ENCODE results near the gene CDC6.

Gene CDC6, protein sequence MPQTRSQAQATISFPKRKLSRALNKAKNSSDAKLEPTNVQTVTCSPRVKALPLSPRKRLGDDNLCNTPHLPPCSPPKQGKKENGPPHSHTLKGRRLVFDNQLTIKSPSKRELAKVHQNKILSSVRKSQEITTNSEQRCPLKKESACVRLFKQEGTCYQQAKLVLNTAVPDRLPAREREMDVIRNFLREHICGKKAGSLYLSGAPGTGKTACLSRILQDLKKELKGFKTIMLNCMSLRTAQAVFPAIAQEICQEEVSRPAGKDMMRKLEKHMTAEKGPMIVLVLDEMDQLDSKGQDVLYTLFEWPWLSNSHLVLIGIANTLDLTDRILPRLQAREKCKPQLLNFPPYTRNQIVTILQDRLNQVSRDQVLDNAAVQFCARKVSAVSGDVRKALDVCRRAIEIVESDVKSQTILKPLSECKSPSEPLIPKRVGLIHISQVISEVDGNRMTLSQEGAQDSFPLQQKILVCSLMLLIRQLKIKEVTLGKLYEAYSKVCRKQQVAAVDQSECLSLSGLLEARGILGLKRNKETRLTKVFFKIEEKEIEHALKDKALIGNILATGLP

GRCh38 chr17:40287494-40288369 lies at the start of gene CDC6:
CDC6 (plus strand) TSS chr17:40287879; CDS start chr17:40289421, 1,542 bp downstream.
- peak; percentile 98 for DNase-seq

GRCh38 chr17:40241252-40241834 lies 46.3 kb upstream of the CDC6 start:
- DNase-seq = no peak

- no peak for DNase-seq
These were observed 44.9 kb upstream of the CDC6 start for GRCh38 chr17:40242774-40243173.

DNA sequence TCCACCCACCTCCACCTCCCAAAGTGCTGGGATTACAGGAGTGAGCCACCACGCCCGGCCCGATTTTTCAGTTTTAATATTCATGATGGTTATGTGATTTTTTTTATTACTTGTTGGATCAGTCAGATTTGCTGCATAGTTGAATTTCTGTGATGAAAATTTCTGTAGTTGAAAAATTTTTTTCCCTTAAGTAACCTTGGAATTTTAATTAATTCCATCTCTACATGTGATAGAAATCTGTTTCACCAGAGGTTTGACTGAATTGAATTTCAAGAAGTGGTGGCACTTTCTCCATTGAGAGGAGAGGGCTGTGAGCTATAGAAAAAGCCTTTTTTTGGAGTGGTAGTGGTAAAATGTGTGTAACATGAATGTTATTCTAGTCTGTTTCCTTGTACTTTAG lies 43.9 kb upstream of the CDC6 start:
- DNase-seq = no peak

DNA sequence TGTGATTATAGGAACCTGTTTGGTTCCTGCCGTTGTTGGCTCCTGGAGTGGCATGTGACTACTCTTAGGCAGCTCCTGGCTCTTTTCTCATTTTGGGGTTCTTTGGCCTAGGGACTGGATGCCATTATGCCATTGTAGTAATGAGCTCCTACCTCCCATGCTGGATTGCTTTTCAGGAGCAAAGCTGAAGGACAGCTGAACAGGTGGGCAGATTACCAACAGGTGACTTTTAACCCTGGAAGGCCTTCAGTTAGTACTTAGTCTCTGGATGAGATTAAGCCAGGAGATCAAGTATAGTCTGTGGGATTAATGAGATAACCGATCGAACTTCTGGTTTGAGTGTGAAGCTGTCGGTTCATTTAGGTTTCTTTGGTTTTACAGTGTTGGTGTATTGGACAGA lies 43.4 kb upstream of the CDC6 start:
- DNase-seq = no peak

DNA sequence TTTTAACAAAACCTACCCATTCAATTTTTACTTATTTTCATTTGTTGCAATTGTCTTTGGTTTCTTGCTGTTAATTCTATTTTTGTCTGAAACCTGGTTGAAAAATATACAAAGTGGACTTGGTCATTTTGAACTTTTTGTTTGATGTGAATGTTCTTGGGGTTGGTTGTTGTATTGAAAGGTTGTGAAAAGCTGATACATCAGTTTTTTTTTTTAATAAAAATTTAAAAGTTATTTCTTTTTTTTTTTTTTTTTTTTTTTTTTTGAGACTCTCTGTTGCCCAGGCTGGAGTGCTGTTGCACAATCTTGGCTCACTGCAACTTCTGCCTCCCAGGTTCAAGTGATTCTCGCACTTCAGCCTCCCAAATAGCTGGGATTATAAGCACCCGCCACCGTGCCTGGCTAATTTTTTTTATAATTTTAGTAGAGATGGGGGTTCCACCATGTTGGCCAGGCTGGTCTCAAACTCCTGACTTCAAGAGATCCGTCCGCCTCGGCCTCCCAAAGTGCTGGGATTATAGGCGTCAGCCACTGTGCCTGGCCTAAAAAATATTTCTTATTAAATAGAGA lies 39.7 kb upstream of the CDC6 start:
- DNase-seq = no peak

GRCh38 chr17:40248507-40248906 lies 39.2 kb upstream of the CDC6 start:
- DNase-seq = no peak

GRCh38 chr17:40251576-40251975 lies 36.1 kb upstream of the CDC6 start:
- no peak for DNase-seq

- DNase-seq = no peak
These were observed 34.1 kb upstream of the CDC6 start for GRCh38 chr17:40253565-40253964.

DNA sequence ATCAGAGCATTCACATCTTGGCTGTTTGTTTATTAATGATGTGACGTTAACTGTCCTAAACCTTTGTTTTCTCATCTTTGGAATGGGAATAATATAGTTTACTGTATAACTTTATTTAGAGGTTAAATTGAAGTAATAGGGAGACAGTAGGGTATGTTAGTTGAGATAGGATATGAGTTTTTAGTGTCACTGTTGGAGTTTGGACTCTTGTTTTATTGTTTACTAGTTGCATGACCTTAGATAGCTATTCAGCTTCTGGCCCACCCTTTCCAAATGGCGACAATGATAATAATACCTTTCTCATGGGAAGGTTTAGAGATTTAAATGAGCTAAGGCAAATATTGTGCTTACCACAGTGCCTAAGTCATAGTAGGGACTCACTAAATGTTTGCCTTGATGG lies 28.2 kb upstream of the CDC6 start:
- no peak for DNase-seq

DNA sequence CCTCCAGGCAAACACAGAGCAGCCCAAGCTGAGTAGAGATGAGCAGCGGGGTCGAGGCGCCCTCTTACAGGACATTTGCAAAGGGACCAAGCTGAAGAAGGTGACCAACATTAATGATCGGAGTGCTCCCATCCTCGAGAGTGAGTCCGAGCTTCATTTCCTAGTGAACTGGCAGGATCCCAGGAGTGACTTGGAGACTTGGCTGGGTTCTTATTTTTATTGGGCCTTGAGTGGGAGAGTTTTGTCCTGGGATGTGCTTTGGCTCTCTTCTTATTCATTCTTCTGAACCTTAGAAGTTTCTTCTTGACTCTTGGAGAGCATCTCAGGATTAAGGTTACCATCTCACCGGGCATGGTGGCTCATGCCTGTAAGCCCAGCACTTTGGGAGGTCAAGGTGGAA lies 27.2 kb upstream of the CDC6 start:
- no peak for DNase-seq

DNA sequence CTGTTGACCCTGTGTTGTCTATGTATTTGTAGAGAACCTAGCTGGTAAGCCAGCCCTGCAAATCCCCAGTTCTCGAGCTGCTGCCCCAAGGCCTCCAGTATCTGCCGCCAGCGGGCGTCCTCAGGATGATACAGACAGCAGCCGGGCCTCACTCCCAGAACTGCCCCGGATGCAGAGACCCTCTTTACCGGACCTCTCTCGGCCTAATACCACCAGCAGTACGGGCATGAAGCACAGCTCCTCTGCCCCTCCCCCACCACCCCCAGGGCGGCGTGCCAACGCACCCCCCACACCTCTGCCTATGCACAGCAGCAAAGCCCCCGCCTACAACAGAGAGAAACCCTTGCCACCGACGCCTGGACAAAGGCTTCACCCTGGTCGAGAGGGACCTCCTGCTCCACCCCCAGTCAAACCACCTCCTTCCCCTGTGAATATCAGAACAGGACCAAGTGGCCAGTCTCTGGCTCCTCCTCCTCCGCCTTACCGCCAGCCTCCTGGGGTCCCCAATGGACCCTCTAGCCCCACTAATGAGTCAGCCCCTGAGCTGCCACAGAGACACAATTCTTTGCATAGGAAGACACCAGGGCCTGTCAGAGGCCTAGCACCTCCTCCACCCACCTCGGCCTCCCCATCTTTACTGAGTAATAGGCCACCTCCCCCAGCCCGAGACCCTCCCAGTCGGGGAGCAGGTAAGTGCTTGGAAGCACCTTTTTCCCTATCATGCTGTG lies 23.1 kb upstream of the CDC6 start:
- DNase-seq = no peak

GRCh38 chr17:40265337-40265736 lies 22.3 kb upstream of the CDC6 start:
- DNase-seq = no peak

DNA sequence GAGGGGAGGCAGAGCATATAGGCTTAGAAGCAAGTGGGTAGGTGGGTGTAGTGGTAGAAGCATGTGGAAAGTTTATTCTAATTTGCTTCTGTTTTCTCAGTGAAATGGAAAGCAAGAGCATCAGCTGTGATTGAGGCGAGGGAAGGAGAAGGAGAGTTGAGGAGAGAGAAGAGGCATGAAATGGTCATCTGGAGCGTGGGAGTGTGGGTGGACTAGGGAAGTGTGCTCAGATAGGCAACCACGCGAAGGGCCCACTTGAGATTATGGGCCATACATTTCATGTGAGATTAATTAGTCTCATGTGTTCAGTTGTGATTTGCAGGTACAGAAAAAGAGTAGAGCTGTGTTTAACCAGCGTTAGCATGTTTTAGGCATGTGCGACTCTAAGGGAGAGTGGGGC lies 20.8 kb upstream of the CDC6 start:
- DNase-seq = no peak

DNA sequence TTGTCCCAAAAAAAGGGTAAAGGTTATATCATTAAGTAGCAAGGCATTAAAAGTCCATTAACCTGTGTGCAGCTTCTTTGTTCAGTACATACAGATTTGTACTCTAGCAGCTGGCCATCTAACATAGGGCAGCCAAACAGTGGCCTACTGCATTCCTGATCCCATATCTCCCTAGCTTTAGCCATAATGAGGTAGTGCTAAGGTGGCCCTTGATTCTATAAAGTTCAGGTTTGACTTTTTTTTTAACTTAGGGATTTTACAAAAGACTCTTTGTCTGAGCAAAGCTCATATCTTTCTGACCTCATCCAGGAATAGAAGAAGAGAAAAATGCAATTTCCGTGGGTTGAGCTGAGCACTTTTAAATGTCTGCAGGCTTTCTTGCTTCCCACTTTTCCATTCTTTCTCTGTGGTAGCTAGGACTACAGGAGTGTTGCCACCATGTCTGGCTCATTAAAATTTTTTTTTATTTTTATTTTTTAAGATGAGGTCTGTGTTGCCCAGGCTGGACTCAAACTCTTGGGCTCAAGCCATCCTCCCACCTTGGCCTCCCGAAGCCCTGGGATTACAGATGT lies 19.5 kb upstream of the CDC6 start:
- no peak for DNase-seq

DNA sequence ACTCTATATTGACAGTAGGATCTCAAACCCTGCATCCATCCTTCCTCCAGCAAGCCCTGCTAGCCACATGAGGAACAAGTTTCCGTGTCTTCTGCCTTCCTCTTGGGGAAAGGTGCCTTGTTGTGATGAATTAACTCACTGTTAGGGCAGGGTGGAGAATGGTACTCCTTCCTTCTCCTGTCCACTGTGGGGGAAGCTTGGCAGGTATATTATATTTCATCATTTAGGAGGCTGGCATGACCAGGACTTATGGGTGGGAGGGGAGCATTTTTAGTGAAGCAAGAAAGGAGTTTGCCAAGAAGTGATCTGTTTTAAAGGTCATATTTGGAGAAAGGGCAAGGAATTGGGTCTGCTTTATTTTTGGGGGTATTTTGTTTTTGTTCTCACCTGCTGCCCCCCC lies 9.3 kb upstream of the CDC6 start:
- no peak for DNase-seq

DNA sequence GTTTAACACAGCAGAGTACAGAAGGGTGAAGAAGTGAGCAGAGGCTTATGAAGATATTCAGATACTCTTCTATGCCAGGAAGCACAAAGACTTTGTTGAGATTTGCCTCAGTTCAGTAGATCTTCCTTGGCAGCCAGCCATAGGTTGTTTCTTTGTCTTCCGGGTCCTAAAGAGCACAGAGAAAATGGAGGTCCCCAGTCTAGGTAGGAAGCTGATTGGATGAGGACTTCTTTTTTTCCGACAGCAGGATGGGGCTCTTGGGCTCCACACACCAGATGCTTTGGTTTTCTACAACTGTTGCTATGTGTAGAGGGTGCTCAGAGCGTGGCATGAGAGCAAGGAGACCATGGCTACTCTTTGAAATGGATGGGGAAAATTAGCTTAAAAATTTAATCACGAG lies 8.3 kb upstream of the CDC6 start:
- DNase-seq = no peak

DNA sequence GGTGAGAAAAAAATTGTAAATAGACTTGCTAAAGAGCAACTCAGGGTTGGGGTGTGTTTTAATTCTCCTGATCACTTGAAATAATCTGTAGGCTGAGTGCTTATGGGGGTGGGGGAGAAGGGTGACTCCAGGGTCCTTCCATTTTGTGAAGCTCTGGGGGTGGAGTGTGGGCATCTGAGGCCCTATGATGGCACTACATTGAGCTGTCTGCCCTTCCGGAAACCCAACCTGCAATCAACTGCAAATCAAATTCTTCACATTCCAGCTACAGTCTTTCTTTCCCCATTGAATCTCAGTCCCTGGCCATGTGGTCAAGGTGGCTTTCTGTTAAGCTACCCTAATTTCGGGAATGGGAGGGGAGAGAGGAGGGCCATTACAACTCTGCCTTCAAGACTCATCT lies 6.0 kb upstream of the CDC6 start:
- no peak for DNase-seq

DNA sequence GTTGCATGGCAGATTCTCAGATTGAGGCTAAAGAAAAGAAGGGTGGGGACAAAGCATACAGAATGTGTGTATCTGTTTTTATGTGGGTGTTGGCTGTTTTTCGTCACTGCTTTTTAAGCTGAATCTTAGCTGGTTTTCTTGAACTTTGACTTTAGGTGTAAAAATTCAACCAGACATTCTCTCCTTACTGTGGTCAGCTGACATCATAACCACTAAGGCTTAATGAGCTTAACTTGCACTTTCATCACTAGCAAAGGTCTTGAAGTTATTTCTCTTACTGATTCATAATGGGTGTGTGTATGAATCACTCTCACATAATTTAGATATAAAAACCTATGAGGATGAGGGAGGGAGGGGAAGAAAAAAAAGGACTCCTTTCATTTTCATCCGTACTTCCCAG lies 4.0 kb upstream of the CDC6 start:
- no peak for DNase-seq

DNA sequence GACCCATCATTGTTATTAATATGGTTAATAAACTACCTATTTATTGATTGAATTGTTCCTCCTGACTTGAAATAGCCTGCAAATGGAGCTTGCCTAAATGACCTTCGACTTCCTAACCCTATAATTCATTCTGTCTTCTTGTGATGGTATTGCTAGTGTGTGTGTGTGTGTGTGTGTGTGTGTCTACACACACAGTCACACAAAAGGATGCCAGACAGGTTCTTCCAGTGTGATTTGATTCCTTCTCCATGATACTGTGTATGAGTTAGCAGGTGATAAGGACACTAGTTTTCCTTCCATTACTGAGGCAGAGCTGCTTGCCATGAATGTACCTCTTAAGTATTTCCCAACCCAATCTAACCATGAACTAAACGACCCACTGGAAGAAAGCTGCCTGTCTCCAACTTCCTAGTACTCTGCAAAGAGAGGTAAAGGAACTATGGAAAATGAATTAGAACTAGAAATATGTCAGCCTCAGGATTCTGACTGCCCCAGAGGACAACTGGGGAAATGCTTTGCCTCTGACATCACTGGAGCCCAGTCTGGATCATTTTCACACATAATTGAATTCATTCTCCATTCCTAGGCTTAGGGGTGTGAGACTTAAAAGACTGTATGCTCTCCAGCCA lies 3.5 kb upstream of the CDC6 start:
- no peak for DNase-seq

- DNase-seq = no peak
These were observed 1.2 kb upstream of the CDC6 start for GRCh38 chr17:40286473-40286872.

DNA sequence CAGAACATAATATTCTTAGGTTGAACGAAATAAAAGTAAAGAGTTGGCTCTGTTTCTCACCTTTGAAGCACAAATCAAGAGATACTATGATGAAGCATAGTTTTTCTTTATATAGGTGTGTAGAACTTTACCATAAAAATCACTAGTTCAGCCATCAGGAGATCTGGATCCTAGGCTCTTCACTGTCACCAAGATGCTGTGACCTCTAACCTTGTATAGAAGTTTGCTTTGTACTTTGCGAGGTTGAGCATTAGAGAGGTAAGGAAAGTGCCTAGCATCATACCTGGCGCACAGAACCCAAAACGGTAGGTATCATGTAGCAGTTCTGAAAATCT lies 553 bp upstream of the CDC6 start:
- no peak for DNase-seq

All from activated gamma-delta T cell treated with Interleukin-2 at 50 U/mL for 16 hours (primary cell).